OCI-LY1 (cell line): ENCODE data around the gene PCA3.

Experiments used
- H2AFZ ChIP-seq: fragments of 200-600 bp; sonication (generic), shearing (Covaris generic); 2 replicates; pipeline ENCODE4 v1.6.0; 2014; ENCODE audit warnings: antibody characterized with exemption, mild to moderate bottlenecking, low read length
- H3F3A ChIP-seq: fragments of 200-600 bp; sonication (generic), shearing (Covaris generic); 2 replicates; pipeline ENCODE4 v1.6.0; 2014; ENCODE audit warnings: mild to moderate bottlenecking, antibody characterized with exemption, low read length, moderate library complexity; ENCODE audit not compliant: insufficient read depth
- H3K27ac ChIP-seq: fragments of 200-600 bp; sonication (generic); 2 replicates; pipeline ENCODE4 v1.5.1; 2014; ENCODE audit warnings: low read length, mixed run types, mild to moderate bottlenecking, low read depth; ENCODE audit not compliant: poor library complexity, severe bottlenecking
- H3K27me3 ChIP-seq: fragments of 200-600 bp; sonication (generic); 2 replicates; pipeline ENCODE4 v1.6.0; 2014; ENCODE audit warnings: antibody characterized with exemption, mild to moderate bottlenecking, low read length, moderate library complexity; ENCODE audit not compliant: insufficient read depth
- H3K36me3 ChIP-seq: fragments of 200-600 bp; sonication (generic); 2 replicates; pipeline ENCODE4 v1.6.1; 2014; ENCODE audit warnings: mild to moderate bottlenecking, antibody characterized with exemption, low read length, moderate library complexity, mixed read lengths; ENCODE audit not compliant: insufficient read depth
- H3K4me1 ChIP-seq: fragments of 200-600 bp; sonication (generic); 2 replicates; pipeline ENCODE4 v1.5.1; 2014; ENCODE audit warnings: mild to moderate bottlenecking, low read length, moderate library complexity; ENCODE audit not compliant: insufficient read depth, severe bottlenecking
- H3K4me2 ChIP-seq: fragments of 200-600 bp; sonication (generic), shearing (Covaris generic); 2 replicates; pipeline ENCODE4 v1.6.1; 2014; ENCODE audit warnings: low read length
- H3K4me3 ChIP-seq: fragments of 200-600 bp; sonication (generic); 2 replicates; pipeline ENCODE4 v1.5.1; 2014; ENCODE audit warnings: low read length, low read depth, mild to moderate bottlenecking, mixed read lengths; ENCODE audit not compliant: poor library complexity, severe bottlenecking
- H3K79me2 ChIP-seq: fragments of 200-600 bp; shearing (Covaris generic); 2 replicates; pipeline ENCODE4 v1.6.1; 2016; ENCODE audit warnings: mixed run types, low read length, mixed read lengths; ENCODE audit not compliant: insufficient read depth
- H3K9ac ChIP-seq: fragments of 200-600 bp; sonication (generic), shearing (Covaris generic); 2 replicates; pipeline ENCODE4 v1.6.1; 2014; ENCODE audit warnings: mild to moderate bottlenecking, low read length, mixed read lengths
- H3K9me2 ChIP-seq: fragments of 200-600 bp; sonication (generic), shearing (Covaris generic); 2 replicates; pipeline ENCODE4 v1.6.1; 2014; ENCODE audit warnings: low read depth, mild to moderate bottlenecking, low read length, mixed read lengths
- H3K9me3 ChIP-seq: fragments of 200-600 bp; shearing (Covaris generic); 2 replicates; pipeline ENCODE4 v1.6.1; 2014; ENCODE audit warnings: low read length, mixed read lengths
- H4K20me1 ChIP-seq: fragments of 200-600 bp; sonication (generic), shearing (Covaris generic); 2 replicates; pipeline ENCODE4 v1.6.0; 2016; ENCODE audit warnings: mild to moderate bottlenecking, low read length; ENCODE audit not compliant: insufficient read depth
- CTCF ChIP-seq: fragments of 200-600 bp; sonication (generic), shearing (Covaris generic); IDR thresholded peaks from 2 replicates; pipeline ENCODE4 v1.5.1; 2017; ENCODE audit warnings: mild to moderate bottlenecking, antibody characterized with exemption, low read length, moderate library complexity, mixed read lengths
- EZH2 ChIP-seq: fragments of 200-600 bp; sonication (generic), shearing (Covaris generic); IDR thresholded peaks from 2 replicates; pipeline ENCODE4 v1.8.0; 2017; ENCODE audit warnings: borderline replicate concordance, mixed run types, mild to moderate bottlenecking, antibody characterized with exemption, low read length, moderate library complexity, mixed read lengths

PCA3 gene

GRCh38 chr9:76761448-76761847 is 2.8 kb upstream of the PCA3 start:
- Histone ChIP-seq H3K27me3 (no peaks in the 10 kb centered on the region), H3K27ac (no peak overlapping the region), H2AFZ (no peak overlapping the region), H3K4me1 (peaks cover 14% of the 10 kb centered on the region), H3K4me3 (no peak overlapping the region), H3K4me2 (no peak overlapping the region), H3K9me3 (no peaks in the 10 kb centered on the region), H3K79me2 (no peaks in the 10 kb centered on the region), H3K36me3 (no peaks in the 10 kb centered on the region), H3K9me2 (no peaks in the 10 kb centered on the region), H3K9ac (no peak overlapping the region), H3F3A (no peaks in the 10 kb centered on the region), H4K20me1 (no peaks in the 10 kb centered on the region)
- TF ChIP-seq CTCF (peak; percentile 44), EZH2 (no peak)

GRCh38 chr9:76766126-76766525 is 1.9 kb downstream of the PCA3 start:
- TF ChIP-seq CTCF, result no peak
- no peak for TF ChIP-seq EZH2
- H3K79me2 ChIP-seq, result no peaks in the 10 kb centered on the region

GRCh38 chr9:76772686-76773445 is 8.6 kb downstream of the PCA3 start:
- Histone ChIP-seq H3K9me2 (no peaks in the 10 kb centered on the region), H3K36me3 (no peaks in the 10 kb centered on the region), H3F3A (no peaks in the 10 kb centered on the region), H3K27ac (no peak overlapping the region), H3K4me3 (no peak overlapping the region), H4K20me1 (no peaks in the 10 kb centered on the region), H3K4me1 (no peaks in the 10 kb centered on the region), H2AFZ (no peak overlapping the region), H3K27me3 (no peaks in the 10 kb centered on the region), H3K9ac (no peak overlapping the region), H3K79me2 (no peaks in the 10 kb centered on the region), H3K4me2 (no peak overlapping the region), H3K9me3 (no peaks in the 10 kb centered on the region)
- TF ChIP-seq CTCF, result no peak
- no peak for TF ChIP-seq EZH2

More at GRCh38 chr9:76766126-76766525, 1.9 kb downstream of the PCA3 start:
- H3K27me3 ChIP-seq, result no peaks in the 10 kb centered on the region
- no peak overlapping the region for H3K9ac ChIP-seq
- no peak overlapping the region for H3K4me2 ChIP-seq
- no peak overlapping the region for H3K27ac ChIP-seq
- H3K9me3 ChIP-seq, result no peaks in the 10 kb centered on the region
- no peaks in the 10 kb centered on the region for H4K20me1 ChIP-seq
- no peak overlapping the region for H3K4me3 ChIP-seq
- no peak overlapping the region for H2AFZ ChIP-seq
- no peaks in the 10 kb centered on the region for H3K4me1 ChIP-seq
- H3F3A ChIP-seq, result no peaks in the 10 kb centered on the region
- H3K9me2 ChIP-seq, result no peaks in the 10 kb centered on the region
- no peaks in the 10 kb centered on the region for H3K36me3 ChIP-seq
